NCI-H2196 (cell line): ENCODE results near the gene EDEM2.
A peak's percentile ranks its signal among the peaks of the same experiment; 100 is the strongest.
"Not testable (repeated sequence)": the region's sequence is repeated elsewhere in the genome, so short reads cannot be mapped to it uniquely, and the experiment has no call there.

ENCODE experiments used
- DNase-seq: peaks from one replicate; lab custom pipeline; 2025; ENCODE audit not compliant: unreplicated experiment; lab: John Stamatoyannopoulos, UW

Gene EDEM2

GRCh38 chr20:35088231-35089145 is 58.6 kb downstream of the EDEM2 start:
- DNase-seq = peak; percentile 41

- DNase-seq = no peak
Observed at GRCh38 chr20:35087791-35088190, 59.3 kb downstream of the EDEM2 start.

- no peak for DNase-seq
Observed at GRCh38 chr20:35087355-35087754, 59.8 kb downstream of the EDEM2 start.

- DNase-seq = no peak
Observed at GRCh38 chr20:35085477-35086225, 61.5 kb downstream of the EDEM2 start.

GRCh38 chr20:35084998-35085397 is 62.1 kb downstream of the EDEM2 start:
- DNase-seq = no peak

DNA sequence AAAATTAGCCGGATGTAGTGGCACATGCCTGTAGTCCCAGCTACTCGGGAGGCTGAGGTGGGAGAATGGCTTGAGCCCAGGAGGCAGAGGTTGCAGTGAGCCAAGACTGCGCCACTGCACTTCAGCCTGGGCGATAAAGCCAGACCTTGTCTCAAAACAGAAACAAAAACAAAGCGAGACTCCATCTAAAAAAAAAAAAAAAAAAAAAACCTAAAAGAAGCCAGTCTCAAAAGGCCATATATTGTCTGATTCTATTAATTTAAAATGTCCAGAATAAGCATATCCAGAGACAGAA is 66.8 kb downstream of the EDEM2 start:
- not testable (repeated sequence) for DNase-seq

GRCh38 chr20:35079472-35080347 is 67.4 kb downstream of the EDEM2 start:
- DNase-seq = no peak

DNA sequence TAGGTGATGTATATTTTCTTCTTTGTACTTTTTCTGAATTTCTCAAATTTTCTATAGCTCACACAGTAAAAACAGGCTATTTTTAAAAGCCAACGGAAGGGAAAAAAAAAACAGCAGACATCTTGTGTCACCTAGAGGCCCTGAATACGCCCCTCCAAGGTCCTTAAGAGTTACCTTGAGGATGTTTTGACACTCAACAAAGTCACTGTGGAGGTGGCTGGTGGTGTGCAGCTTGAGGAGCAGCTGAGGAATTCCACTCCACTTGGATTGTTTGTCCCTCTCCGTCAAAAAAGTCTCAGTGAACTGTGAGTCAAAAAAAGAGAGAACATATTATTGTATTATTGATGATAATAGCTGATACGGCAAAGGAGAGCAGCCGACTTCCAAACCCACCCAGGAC is 69.3 kb downstream of the EDEM2 start:
- DNase-seq = no peak

- DNase-seq = no peak
Observed at GRCh38 chr20:35077341-35077740, 69.8 kb downstream of the EDEM2 start.

DNA sequence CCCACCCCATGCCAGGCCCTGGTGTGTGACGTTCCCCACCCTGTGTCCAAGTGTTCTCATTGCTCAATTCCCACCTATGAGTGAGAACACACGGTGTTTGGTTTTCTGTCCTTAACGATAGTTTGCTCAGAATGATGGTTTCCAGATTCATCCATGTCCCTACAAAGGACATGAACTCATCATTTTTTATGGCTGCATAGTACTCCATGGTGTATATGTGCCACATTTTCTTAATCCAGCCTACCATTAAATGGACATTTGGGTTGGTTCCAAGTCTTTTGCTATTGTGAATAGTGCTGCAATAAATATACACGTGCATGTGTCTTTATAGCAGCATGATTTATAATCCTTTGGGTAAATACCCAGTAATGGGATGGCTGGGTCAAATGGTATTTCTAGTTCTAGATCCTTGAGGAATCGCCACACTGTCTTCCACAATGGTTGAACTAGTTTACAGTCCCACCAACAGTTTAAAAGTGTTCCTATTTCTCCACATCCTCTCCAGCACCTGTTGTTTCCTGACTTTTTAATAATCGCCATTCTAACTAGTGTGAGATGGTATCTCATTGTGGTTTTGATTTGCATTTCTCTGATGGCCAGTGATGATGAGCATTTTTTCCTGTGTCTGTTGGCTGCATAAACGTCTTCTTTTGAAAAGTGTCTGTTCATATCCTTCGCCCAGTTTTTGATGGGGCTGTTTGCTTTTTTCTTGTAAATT is 75.5 kb downstream of the EDEM2 start:
- not testable (repeated sequence) for DNase-seq

- DNase-seq = no peak
Observed at GRCh38 chr20:35066194-35066593, 80.9 kb downstream of the EDEM2 start.
